HUDEP-2 (cell line): ENCODE data around the gene TARS3.
A peak's percentile ranks its signal among the peaks of the same experiment; 100 is the strongest.
"Not testable (repeated sequence)": the region's sequence is repeated elsewhere in the genome, so short reads cannot be mapped to it uniquely, and the experiment has no call there.

Experiments
- DNase-seq, 76 experiments: peaks; one replicate each; lab custom pipeline; 2025; ENCODE audit not compliant: unreplicated experiment in 76 of 76; lab: John Stamatoyannopoulos, UW

TARS3 gene

GRCh38 chr15:101633356-101633755, 90.9 kb downstream of the TARS3 start:
- no peak for DNase-seq

GRCh38 chr15:101626729-101627128, 97.5 kb downstream of the TARS3 start:
- DNase-seq = not testable (repeated sequence)

GRCh38 chr15:101625980-101626379, 98.3 kb downstream of the TARS3 start:
- DNase-seq = no peak

- DNase-seq = no peak
Measured at GRCh38 chr15:101625184-101625583, 99.1 kb downstream of the TARS3 start.

GRCh38 chr15:101623367-101624304, 100.6 kb downstream of the TARS3 start:
- no peak for DNase-seq

GRCh38 chr15:101621961-101622360, 102.3 kb downstream of the TARS3 start:
- no peak for DNase-seq

- no peak for DNase-seq
Measured at GRCh38 chr15:101620671-101621070, 103.6 kb downstream of the TARS3 start.

GRCh38 chr15:101619615-101619865, 104.7 kb downstream of the TARS3 start:
- DNase-seq = no peak

- no peak for DNase-seq
Measured at GRCh38 chr15:101618851-101619614, 105.2 kb downstream of the TARS3 start.

GRCh38 chr15:101618076-101618475, 106.2 kb downstream of the TARS3 start:
- DNase-seq = no peak

- DNase-seq = no peak
Measured at GRCh38 chr15:101617390-101617965, 106.8 kb downstream of the TARS3 start.

GRCh38 chr15:101615986-101616848, 108.1 kb downstream of the TARS3 start:
- peak in 2 of 76 experiments; percentile 3 to 39 for DNase-seq

- no peak for DNase-seq
Measured at GRCh38 chr15:101615414-101615985, 108.8 kb downstream of the TARS3 start.

GRCh38 chr15:101614761-101615160, 109.5 kb downstream of the TARS3 start:
- no peak for DNase-seq

GRCh38 chr15:101614001-101614585, 110.2 kb downstream of the TARS3 start:
- no peak for DNase-seq

GRCh38 chr15:101613130-101614000, 110.9 kb downstream of the TARS3 start:
- no peak for DNase-seq

GRCh38 chr15:101612676-101613075, 111.6 kb downstream of the TARS3 start:
- no peak for DNase-seq

- no peak for DNase-seq
Measured at GRCh38 chr15:101611580-101612299, 112.5 kb downstream of the TARS3 start.
